HG02642 (cell line): ENCODE results near the gene HEATR9.

Source experiments
- ATAC-seq: cut with Tn5 transposase; IDR thresholded peaks from one replicate; pipeline ENCODE4 v1.9.1; 2021; ENCODE audit warnings: mild to moderate bottlenecking; ENCODE audit not compliant: unreplicated experiment, poor library complexity

Gene HEATR9

GRCh38 chr17:35895636-35896587 is 27.2 kb upstream of the HEATR9 start:
- no peak for ATAC-seq

GRCh38 chr17:35894206-35894605 is 25.5 kb upstream of the HEATR9 start:
- no peak for ATAC-seq

- no peak for ATAC-seq
Observed at GRCh38 chr17:35893751-35894150, 25.1 kb upstream of the HEATR9 start.

DNA sequence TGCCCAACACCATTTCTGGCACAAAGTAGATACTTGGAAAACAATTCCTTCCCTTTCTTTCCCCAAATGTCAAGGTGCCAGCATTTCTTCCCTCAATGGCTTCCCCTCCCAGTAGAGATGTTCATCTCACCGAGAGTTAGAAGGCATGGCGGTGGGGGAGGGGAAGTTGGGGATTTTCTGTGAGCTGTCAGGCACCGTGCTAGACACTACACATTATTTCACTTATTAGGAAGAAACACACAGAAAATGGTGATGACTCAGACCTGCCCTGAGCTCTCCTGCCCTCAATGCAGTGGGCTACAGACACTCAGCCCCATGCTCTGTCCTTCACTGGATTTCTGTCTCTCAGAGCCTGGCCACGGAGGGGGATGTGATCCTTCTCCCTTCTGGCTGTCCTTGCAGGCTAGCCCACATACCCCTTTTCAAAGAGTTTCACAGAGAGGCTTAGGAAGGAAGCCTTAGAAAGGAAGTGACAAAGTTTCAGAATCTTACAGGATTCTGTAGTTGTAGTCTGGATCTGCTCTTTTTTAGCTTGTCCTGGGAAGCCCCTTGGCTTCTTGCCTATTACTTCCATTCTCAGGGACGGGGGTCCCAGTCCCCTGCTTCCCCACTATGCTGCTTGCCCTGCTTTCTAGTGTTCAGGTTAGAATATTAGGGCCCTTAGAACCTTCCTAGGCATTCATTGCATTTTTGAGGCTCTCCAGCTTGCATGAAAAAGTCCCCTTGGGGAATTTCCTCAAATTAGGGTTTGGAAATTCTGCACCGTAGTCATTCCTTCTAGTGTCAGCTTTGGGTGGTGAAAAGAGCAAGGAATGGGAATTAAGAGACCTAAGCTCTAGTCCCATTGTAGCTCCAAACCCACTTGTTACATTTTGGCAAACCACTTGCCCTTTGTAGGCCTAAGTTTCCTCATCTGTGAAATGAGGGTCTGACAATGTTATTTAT is 23.7 kb upstream of the HEATR9 start:
- ATAC-seq = no peak

DNA sequence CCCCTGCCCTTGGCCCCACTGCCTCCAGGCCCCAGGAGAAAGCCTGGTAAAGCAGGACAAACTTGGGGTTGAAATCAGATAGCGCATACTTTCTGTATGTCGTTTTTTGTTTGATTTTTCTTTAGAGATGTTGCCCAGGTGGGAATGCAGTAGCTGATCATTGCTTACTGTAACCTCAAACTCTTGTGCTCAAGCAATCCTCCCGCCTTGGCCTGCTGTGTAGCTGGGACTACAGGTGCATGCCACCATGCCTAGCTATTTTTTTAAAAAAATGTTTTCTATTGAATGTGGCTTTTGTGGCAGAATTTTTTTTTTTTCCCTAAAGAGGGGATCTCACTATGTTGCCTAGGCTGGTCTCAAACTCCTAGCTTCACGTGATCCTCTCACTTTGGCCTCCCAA is 22.6 kb upstream of the HEATR9 start:
- no peak for ATAC-seq

DNA sequence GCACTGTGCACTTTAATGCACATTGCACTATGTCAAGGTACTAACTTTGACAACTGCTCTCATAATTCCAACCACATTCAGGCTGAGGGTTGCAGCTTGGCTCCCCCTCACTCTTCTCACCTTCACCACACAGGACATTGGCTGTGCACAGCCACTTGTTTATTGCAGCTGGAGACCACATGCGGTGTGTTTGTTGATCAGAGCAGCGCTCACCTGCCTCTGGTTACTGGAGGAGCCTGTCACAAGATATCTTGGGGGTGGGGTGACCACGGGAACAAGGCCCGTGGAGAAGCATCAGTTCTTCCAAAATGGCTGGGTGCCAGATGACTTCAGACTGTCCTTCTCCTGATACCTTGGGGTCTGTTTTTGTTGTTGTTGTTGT is 22.1 kb upstream of the HEATR9 start:
- no peak for ATAC-seq

- no peak for ATAC-seq
Observed at GRCh38 chr17:35889818-35890773, 21.4 kb upstream of the HEATR9 start.

GRCh38 chr17:35889241-35889640 is 20.6 kb upstream of the HEATR9 start:
- ATAC-seq = no peak

GRCh38 chr17:35879773-35880654 is 11.3 kb upstream of the HEATR9 start, which contains the start of gene CCL5:
CCL5 (minus strand) TSS chr17:35880360.
- ATAC-seq = peak; percentile 89

DNA sequence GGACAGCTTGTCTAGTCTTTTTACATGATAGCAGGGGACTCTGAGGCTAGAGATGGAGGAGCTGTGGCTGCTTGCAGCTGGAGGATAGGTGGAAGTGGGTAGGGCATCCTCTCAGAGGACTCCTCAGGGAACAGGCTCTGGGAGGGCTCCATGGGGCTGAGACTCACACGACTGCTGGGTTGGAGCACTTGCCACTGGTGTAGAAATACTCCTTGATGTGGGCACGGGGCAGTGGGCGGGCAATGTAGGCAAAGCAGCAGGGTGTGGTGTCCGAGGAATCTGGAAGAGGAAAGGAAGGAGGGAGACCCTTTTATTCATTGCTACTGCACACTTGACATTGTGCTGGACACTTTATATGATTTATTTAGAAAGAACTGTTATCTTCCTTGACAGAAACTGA is 9.7 kb upstream of the HEATR9 start:
- ATAC-seq = no peak

GRCh38 chr17:35877345-35878029 is 8.8 kb upstream of the HEATR9 start:
- ATAC-seq = no peak

DNA sequence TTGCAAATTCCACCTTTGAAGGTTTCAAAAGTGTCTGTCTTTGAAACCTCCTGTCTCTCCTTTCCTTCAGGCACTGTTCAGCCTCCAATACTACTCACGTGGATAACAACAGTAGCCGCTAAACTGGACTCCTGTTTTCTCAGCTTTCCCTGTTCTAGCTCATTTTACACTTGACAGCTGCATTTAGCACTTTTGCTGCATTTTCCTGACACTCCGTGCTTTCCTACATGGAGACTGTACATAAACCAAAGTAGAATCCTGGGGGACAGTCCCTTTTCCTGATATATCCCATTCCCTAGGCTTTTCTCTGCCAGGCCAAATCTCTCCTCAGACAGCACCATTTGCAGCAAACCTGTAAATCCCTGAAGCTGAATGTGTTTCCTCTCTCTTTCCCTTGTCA is 7.8 kb upstream of the HEATR9 start:
- no peak for ATAC-seq

- ATAC-seq = no peak
Observed at GRCh38 chr17:35875800-35876139, 7.1 kb upstream of the HEATR9 start.

DNA sequence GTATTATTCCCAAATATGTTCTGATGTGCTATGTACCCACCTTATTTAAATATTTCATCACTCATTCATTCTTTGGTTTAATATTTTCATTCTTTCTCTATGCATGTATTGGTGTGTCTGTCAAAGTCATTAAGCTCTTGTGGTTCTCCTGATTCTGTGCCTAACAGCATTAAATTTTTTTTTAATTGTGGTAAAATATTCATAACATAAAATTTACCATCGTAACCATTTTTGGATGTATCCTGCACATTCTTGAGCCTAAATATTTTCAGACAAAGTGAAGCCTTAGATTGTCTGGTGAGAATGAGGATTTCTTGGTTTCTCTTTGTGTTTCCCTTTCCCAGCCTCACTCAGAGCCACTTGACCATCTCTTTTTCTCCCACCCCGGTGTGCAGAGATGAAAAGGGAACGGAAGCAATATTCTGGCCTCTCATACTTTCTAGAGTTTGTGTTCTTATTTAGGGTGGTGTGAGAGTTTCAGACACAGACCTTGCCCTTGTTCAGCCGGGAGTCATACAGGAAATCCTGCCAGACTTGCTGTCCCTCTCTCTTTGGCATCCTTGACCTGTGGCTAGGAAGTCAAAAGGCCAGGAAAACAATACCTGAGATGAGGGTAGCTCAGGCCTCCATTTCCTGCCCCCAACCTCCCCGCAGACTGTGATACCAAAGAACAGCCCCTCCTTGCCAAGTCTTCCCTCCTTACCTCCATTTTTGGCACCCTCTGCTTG is 6.5 kb upstream of the HEATR9 start:
- ATAC-seq = no peak

DNA sequence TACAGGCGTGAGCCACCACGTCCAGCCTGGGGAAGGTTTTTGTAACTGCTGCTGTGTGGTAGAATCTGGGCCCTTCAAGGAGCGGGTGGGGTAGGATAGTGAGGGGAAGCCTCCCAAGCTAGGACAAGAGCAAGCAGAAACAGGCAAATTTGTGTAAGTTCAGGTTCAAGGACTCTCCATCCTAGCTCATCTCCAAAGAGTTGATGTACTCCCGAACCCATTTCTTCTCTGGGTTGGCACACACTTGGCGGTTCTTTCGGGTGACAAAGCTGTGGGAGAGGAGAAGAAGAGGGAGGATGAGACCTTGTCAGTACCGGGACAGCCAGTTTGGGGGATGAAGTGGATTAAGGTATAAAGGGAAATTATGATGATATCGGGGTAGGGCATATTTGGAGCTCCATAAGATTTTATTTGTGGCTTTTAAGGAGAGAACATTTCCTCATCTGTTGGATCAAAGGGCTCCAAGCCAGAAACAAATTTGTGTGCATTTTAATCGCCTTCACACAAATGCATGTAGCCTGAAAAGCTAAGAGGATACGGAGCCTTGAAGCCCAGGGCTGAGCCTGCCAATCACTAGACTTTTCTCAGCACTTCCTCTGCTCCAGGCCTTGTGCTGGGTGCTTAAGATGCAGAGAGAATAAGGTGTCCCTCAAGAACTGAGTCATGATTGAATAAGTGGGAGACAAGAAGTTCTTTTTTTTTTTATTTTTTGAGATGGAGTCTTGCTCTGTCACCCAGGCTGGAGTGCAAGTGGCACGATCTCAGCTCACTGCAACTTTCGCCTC is 3.7 kb upstream of the HEATR9 start:
- no peak for ATAC-seq

DNA sequence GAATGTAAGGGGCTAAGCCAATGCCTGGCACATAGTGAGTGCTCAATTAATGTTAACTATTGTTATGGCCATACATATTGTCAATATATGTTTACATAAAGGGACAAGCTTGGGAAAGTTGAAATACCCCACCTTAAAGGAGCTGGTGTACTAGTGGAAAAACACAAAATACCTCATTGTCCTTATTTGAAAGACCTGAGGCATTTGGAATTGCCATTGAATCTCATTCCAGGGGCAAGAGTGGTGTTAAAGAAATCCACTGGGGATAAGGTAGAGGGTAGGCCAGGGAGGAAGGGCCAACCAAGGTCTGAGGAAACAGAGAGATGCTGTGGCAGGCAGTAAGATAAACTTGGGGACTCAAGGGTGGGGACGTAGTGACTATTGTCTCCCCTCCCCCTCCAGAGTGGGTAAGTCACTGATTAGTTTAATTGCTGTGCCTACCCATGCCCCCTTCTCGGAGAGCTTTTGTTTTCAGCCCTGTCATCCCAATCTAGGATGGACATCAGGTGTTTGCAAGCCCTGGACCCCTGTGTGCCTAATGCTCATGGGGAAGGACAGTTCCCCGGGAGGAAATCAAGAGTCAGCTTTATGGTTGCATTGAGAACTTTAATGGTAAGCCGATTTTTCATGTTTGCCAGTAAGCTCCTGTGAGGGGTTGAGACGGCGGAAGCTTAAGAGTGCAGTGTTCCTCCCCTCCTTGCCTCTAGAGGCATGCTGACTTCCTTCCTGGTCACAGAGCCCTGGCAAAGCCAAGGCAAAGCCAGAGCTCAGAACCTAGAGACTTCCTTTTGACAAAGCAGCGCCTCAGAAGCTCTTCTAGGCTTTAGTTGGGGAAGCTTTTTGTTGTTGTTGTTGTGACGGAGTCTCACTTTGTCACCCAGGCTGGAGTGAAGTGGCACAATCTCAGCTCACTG is 2.5 kb upstream of the HEATR9 start:
- ATAC-seq = no peak
